Measurements from ENCODE around the gene ARL15. TPM values are rescaled to one million over a fixed set of nuclear protein-coding genes. Genes with fewer than 3 reads are reported as not detected.

Gene ARL15
- total and polyA plus RNA-seq, 2 donors (not counting 1 experiment from before 2014, with no cell fraction given), result 5.8 to 20.5 TPM

GRCh38 chr5:53932351-53932750, 378.0 kb downstream of the ARL15 start:
- H3K4me1 Mint-ChIP-seq, result no peaks in the 10 kb centered on the region
- Histone ChIP-seq H3K4me3 (ENCODE audit: control extremely low read depth in 1 of 5, extremely low read depth in 1 of 5, insufficient read depth in 1 of 5, low read depth in 2 of 5, low read length in 4 of 5) (no peak overlapping the region), H3K4me1 (ENCODE audit: control insufficient read depth in 2 of 2, insufficient read depth in 2 of 2, low read length in 2 of 2) (no peaks in the 10 kb centered on the region), H4K20me1 (ENCODE audit: control insufficient read depth, insufficient read depth, low read length, poor library complexity, severe bottlenecking) (no peaks in the 10 kb centered on the region), H3K9ac (ENCODE audit: low read length) (no peak overlapping the region), H3K79me2 (ENCODE audit: control insufficient read depth, insufficient read depth, low read length) (no peaks in the 10 kb centered on the region), H3K36me3 (replicated peaks in 1 of 2; ENCODE audit: control extremely low read depth in 1 of 2, control insufficient read depth in 1 of 2, extremely low read depth in 1 of 2, insufficient read depth in 2 of 2, low read length in 1 of 2) (peaks cover 0 to 1% of the 10 kb centered on the region in 2 experiments), H2AFZ (ENCODE audit: insufficient read depth, low read depth, low read length, poor library complexity, severe bottlenecking) (no peak overlapping the region), H3K9me3 (ENCODE audit: control extremely low read depth in 1 of 3, control insufficient read depth in 2 of 3, insufficient read depth in 1 of 3, low read length in 2 of 3) (no peaks in the 10 kb centered on the region), H3K4me2 (replicated peaks; ENCODE audit: low read depth, low read length, poor library complexity, severe bottlenecking) (no peak overlapping the region), H3K27ac (ENCODE audit: low read length in 2 of 2) (no peak overlapping the region), H3K27me3 (replicated peaks in 1 of 4; ENCODE audit: control extremely low read depth in 1 of 4, control insufficient read depth in 3 of 4, insufficient read depth in 4 of 4, low read length in 3 of 4) (no peaks in the 10 kb centered on the region)
- intact Hi-C loops (cut with micrococcal nuclease), result no loop called here
- TF ChIP-seq CTCF (IDR thresholded peaks at IDR 0.05), result no peak
- TF ChIP-seq EZH2 (IDR thresholded peaks at IDR 0.05; ENCODE audit: borderline replicate concordance, insufficient read depth, low read depth, low read length, poor library complexity, severe bottlenecking), result no peak
- WGBS (ENCODE audit: insufficient coverage), result 98% methylated on average over 5 of the region's 6 CpGs
- H3K4me3 Mint-ChIP-seq, result no peak overlapping the region
- H3K27ac Mint-ChIP-seq, result no peak overlapping the region
- DNase-seq (no peak), ATAC-seq (ENCODE audit: low read depth) (no peak)
- H3K27me3 Mint-ChIP-seq, result no peaks in the 10 kb centered on the region
- CTCF ChIA-PET, result no interaction called here
- H3K9me3 Mint-ChIP-seq (ENCODE audit: insufficient read depth), result no peaks in the 10 kb centered on the region
- POLR2A ChIA-PET, result no interaction called here

DNA sequence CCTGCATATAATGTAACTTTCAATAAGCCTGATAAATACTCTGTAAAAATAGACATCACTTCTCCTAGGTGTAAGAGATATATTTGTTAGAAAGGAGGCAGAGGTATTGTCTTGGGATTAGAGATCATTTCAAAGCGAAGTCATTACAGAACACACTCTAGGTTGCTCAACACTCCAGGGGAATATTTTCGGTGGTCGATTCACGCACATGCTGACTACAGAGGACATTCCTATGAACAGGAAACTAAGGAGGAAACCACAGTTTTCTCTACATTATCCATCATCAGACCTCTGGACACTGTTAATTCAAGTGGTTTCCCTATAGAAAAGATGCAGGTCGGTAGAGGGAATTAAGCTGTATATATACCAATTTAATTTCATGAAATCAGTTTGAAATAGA, 379.9 kb downstream of the ARL15 start:
- ChIA-PET CTCF (no interaction called here), POLR2A (no interaction called here)
- Histone ChIP-seq H3K4me2 (replicated peaks; ENCODE audit: low read depth, low read length, poor library complexity, severe bottlenecking) (no peak overlapping the region), H3K9me3 (ENCODE audit: control extremely low read depth in 1 of 3, control insufficient read depth in 2 of 3, insufficient read depth in 1 of 3, low read length in 2 of 3) (no peaks in the 10 kb centered on the region), H3K36me3 (replicated peaks in 1 of 2; ENCODE audit: control extremely low read depth in 1 of 2, control insufficient read depth in 1 of 2, extremely low read depth in 1 of 2, insufficient read depth in 2 of 2, low read length in 1 of 2) (no peaks in the 10 kb centered on the region), H3K9ac (ENCODE audit: low read length) (no peak overlapping the region), H2AFZ (ENCODE audit: insufficient read depth, low read depth, low read length, poor library complexity, severe bottlenecking) (no peak overlapping the region), H3K4me1 (ENCODE audit: control insufficient read depth in 2 of 2, insufficient read depth in 2 of 2, low read length in 2 of 2) (no peaks in the 10 kb centered on the region), H3K79me2 (ENCODE audit: control insufficient read depth, insufficient read depth, low read length) (no peaks in the 10 kb centered on the region), H3K27me3 (replicated peaks in 1 of 4; ENCODE audit: control extremely low read depth in 1 of 4, control insufficient read depth in 3 of 4, insufficient read depth in 4 of 4, low read length in 3 of 4) (no peaks in the 10 kb centered on the region), H3K27ac (ENCODE audit: low read length in 2 of 2) (no peak overlapping the region), H3K4me3 (ENCODE audit: control extremely low read depth in 1 of 5, extremely low read depth in 1 of 5, insufficient read depth in 1 of 5, low read depth in 2 of 5, low read length in 4 of 5) (no peak overlapping the region), H4K20me1 (ENCODE audit: control insufficient read depth, insufficient read depth, low read length, poor library complexity, severe bottlenecking) (no peaks in the 10 kb centered on the region)
- no peak for DNase-seq
- ATAC-seq (ENCODE audit: low read depth), result no peak
- no peak overlapping the region for H3K4me3 Mint-ChIP-seq
- no peaks in the 10 kb centered on the region for H3K27me3 Mint-ChIP-seq
- no peak overlapping the region for H3K27ac Mint-ChIP-seq
- H3K9me3 Mint-ChIP-seq (ENCODE audit: insufficient read depth), result no peaks in the 10 kb centered on the region
- intact Hi-C loops (cut with micrococcal nuclease), result no loop called here
- H3K4me1 Mint-ChIP-seq, result no peaks in the 10 kb centered on the region
- no peak for TF ChIP-seq CTCF (IDR thresholded peaks at IDR 0.05)
- TF ChIP-seq EZH2 (IDR thresholded peaks at IDR 0.05; ENCODE audit: borderline replicate concordance, insufficient read depth, low read depth, low read length, poor library complexity, severe bottlenecking), result no peak
- 67% methylated on average over 4 of the region's 5 CpGs for WGBS (ENCODE audit: insufficient coverage)

Data from B cell (primary cell).